Spleen (tissue), 11 donors: Measurements from ENCODE around the gene MYPN. TPM values are rescaled to one million over a fixed set of nuclear protein-coding genes. Genes with fewer than 3 reads are reported as not detected.

ENCODE experiments used
- DNase-seq: peaks from one replicate; pipeline ENCODE4 v3.0.0-alpha.2; 2020
- H3K27ac ChIP-seq, 8 donors: fragments of 200-600 bp; sonication (generic) in 7 of 8; 1 replicate in 4 of 8; 2 replicates in 4 of 8; pipeline versions ENCODE4 v1.5.0 to v1.8.0; 2016 to 2021; ENCODE audit warnings: inconsistent platforms in 4 of 8, mild to moderate bottlenecking in 4 of 8, moderate library complexity in 1 of 8
- H3K27me3 ChIP-seq, 7 donors: fragments of 200-600 bp; sonication (generic) in 6 of 7; replicated peaks in 1 of 7; 1 replicate in 4 of 7; 2 replicates in 3 of 7; pipeline versions ENCODE4 v1.5.0 to v1.8.0; 2016 to 2021; ENCODE audit warnings: inconsistent platforms in 3 of 7, mild to moderate bottlenecking in 1 of 7
- H3K36me3 ChIP-seq, 6 donors: fragments of 200-600 bp; sonication (generic) in 5 of 6; 1 replicate in 4 of 6; 2 replicates in 2 of 6; pipeline versions ENCODE4 v1.5.0 to v1.8.0; 2016 to 2021; ENCODE audit warnings: inconsistent platforms in 2 of 6
- H3K4me1 ChIP-seq, 6 donors: fragments of 200-600 bp; sonication (generic) in 5 of 6; 1 replicate in 3 of 6; 2 replicates in 3 of 6; pipeline versions ENCODE4 v1.5.0 to v1.8.0; 2016 to 2021; ENCODE audit warnings: inconsistent platforms in 3 of 6
- H3K4me3 ChIP-seq, 8 donors: fragments of 200-600 bp; sonication (generic) in 7 of 8; 1 replicate in 4 of 8; 2 replicates in 4 of 8; pipeline versions ENCODE4 v1.5.0 to v1.8.0; 2016 to 2021; ENCODE audit warnings: inconsistent platforms in 4 of 8, mild to moderate bottlenecking in 4 of 8, moderate library complexity in 2 of 8
- H3K9me3 ChIP-seq, 8 donors: fragments of 200-600 bp; sonication (generic) in 7 of 8; 1 replicate in 4 of 8; 2 replicates in 4 of 8; pipeline versions ENCODE4 v1.5.0 to v1.8.0; 2016 to 2021; ENCODE audit warnings: inconsistent platforms in 4 of 8
- POLR2A ChIP-seq, 3 donors: fragments of 450-650 bp; IDR thresholded peaks; one replicate each; pipeline ENCODE4 v1.5.1; 2017; ENCODE audit warnings: antibody characterized with exemption in 3 of 3, mild to moderate bottlenecking in 1 of 3
- POLR2AphosphoS5 ChIP-seq, 3 donors: sonication (generic); formaldehyde crosslinking; IDR thresholded peaks; one replicate each; pipeline ENCODE4 v1.5.1; 2017; ENCODE audit warnings: antibody characterized with exemption in 3 of 3
- WGBS, 5 donors: extraction: QIAGEN DNeasy Blood & Tissue Kit in 3 of 5; methylation state at CpG; one replicate each; pipeline versions ENCODE4 v1.1.5 to v1.1.7; 2013 to 2018; 5-methylcytosine and 5-hydroxymethylcytosine counted together
- intact Hi-C: fragments of 100-400 bp; cut with DNase I; formaldehyde crosslinking; loops from one replicate; pipeline ENCODE4 v1.15.0; 2023; ENCODE audit warnings: low total_unique reads
- polyA plus RNA-seq, 3 donors: library from polyadenylated mRNA; stranded (reverse); fragments of 200-250 nt; gene quantifications; one replicate each; pipeline ENCODE4 v1.2.1, GENCODE V29; 2013
- total RNA-seq, 7 donors: library from RNA; depleted of rRNA in 3 of 7; stranded (reverse); fragments of >200 nt in 3 of 7; fragmentation: NEBNext Ultra II Directional in 4 of 7; extraction: Animal tissue kit (Norgen Biotek cat#: 25700) in 4 of 7; gene quantifications; one replicate each; pipeline versions ENCODE4 v1.1.0 to v1.2.1, GENCODE V29; 2016 to 2021
- TF ChIP-seq, protein P1 (sequence below), 11 experiments: fragments of 200-600 bp in 7 of 11; fragments of 450-650 bp in 4 of 11; sonication (generic) in 4 of 11; IDR thresholded peaks in 8 of 11; conservative IDR thresholded peaks in 3 of 11; 1 replicate in 7 of 11; 2 replicates in 4 of 11; pipeline versions ENCODE4 v1.4.0 to v1.8.0; 2016 to 2021; ENCODE audit warnings: antibody characterized with exemption in 11 of 11, inconsistent platforms in 4 of 11, mild to moderate bottlenecking in 1 of 11
- donor health status: healthy with polysubstance abuse.
- donor health status: DM: no; HTN: no; CAD: no; lungs with moderate emphysema.
- donor health status: DM: no; HTN: no; CAD: no.
- donor health status: Bipolar disorder and iron deficiency.
- donor health status: healthy.
- donor health status: DM: no; HTN: no; CAD: no.
- donor health status: DM: yes; HTN: yes; CAD: no.

The MYPN gene
- total and polyA plus RNA-seq, 10 donors = 0.03 to 0.94 (median 0.06) TPM; not detected in 5

DNA sequence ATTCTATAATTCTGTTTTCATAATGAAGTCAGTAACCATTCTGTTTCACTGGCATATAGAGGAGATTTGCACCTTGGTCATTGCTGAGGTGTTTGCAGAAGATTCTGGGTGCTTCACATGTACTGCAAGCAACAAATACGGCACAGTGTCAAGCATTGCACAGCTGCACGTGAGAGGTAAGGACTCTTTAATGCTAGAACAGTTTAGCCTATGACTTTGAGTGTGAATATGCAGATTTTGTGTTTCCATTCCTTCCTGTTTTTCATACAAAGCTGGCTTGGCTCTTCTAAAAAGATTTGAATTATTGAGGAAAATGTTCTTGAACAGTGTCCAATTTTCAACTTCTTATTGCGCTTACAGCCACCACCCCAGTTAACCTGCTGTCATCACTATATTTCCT, 56.4 kb downstream of the MYPN start:
- intact Hi-C loops = no loop called here
- DNase-seq = no peak
- 19 to 34% (median 27%) methylated on average over 3 of the region's 3 CpGs for WGBS, 5 donors
- peaks cover 0 to 5% (median 0%) of the 10 kb centered on the region in 6 donors for H3K4me1 ChIP-seq
- TF ChIP-seq POLR2AphosphoS5 (IDR thresholded peaks at IDR 0.05) = no peak
- no peak overlapping the region for H3K4me3 ChIP-seq
- H3K27me3 ChIP-seq = no peaks in the 10 kb centered on the region
- no peaks in the 10 kb centered on the region for H3K36me3 ChIP-seq
- no peaks in the 10 kb centered on the region for H3K9me3 ChIP-seq
- no peak overlapping the region for H3K27ac ChIP-seq

DNA sequence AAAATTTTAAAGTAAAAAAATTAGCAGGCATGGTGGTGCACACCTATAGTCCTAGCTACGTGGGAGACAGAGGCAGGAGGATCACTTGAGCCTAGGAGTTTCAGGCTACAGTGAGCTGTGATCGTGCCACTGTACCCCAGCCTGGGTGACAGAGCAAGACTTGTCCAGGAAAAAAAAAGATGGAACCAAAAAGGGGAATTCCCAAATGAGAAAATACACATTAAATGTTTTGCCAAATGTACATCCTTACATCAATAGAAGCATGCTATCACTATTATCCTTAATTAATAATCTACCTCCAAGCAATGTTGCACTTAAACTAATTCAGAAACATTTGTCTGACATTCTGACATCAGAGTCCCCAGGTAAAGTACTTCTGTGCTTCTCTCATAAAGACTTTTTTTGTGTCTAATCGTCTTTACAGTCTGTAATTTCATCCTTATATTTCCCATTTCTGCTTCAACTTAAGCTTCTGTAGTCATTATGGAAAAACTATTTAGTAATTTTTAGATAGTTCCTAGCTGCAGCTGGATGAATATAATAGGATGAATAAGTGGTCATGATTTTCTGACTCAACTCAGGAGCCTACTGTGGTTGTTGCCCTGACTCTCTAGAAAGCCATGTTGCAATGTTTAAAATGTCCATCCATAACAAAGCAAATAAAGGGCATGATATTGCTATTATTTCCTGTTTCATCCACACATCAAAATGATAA, 57.7 kb downstream of the MYPN start:
- peaks cover 0 to 5% (median 0%) of the 10 kb centered on the region in 6 donors for H3K4me1 ChIP-seq
- intact Hi-C loops = no loop called here
- H3K36me3 ChIP-seq = no peaks in the 10 kb centered on the region
- H3K27me3 ChIP-seq = no peaks in the 10 kb centered on the region
- no peak for TF ChIP-seq POLR2AphosphoS5 (IDR thresholded peaks at IDR 0.05)
- TF ChIP-seq, protein P1, sequence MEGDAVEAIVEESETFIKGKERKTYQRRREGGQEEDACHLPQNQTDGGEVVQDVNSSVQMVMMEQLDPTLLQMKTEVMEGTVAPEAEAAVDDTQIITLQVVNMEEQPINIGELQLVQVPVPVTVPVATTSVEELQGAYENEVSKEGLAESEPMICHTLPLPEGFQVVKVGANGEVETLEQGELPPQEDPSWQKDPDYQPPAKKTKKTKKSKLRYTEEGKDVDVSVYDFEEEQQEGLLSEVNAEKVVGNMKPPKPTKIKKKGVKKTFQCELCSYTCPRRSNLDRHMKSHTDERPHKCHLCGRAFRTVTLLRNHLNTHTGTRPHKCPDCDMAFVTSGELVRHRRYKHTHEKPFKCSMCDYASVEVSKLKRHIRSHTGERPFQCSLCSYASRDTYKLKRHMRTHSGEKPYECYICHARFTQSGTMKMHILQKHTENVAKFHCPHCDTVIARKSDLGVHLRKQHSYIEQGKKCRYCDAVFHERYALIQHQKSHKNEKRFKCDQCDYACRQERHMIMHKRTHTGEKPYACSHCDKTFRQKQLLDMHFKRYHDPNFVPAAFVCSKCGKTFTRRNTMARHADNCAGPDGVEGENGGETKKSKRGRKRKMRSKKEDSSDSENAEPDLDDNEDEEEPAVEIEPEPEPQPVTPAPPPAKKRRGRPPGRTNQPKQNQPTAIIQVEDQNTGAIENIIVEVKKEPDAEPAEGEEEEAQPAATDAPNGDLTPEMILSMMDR (IDR thresholded peaks at IDR 0.05 in 8 of 11, conservative IDR thresholded peaks at IDR 0.05 in 3 of 11) = no peak
- no peak for TF ChIP-seq POLR2A (IDR thresholded peaks at IDR 0.05)
- H3K9me3 ChIP-seq = no peaks in the 10 kb centered on the region
- DNase-seq = no peak
- WGBS, 5 donors = 69 to 89% (median 85%) methylated on average over 3 of the region's 3 CpGs
- H3K27ac ChIP-seq = no peak overlapping the region
- no peak overlapping the region for H3K4me3 ChIP-seq

DNA sequence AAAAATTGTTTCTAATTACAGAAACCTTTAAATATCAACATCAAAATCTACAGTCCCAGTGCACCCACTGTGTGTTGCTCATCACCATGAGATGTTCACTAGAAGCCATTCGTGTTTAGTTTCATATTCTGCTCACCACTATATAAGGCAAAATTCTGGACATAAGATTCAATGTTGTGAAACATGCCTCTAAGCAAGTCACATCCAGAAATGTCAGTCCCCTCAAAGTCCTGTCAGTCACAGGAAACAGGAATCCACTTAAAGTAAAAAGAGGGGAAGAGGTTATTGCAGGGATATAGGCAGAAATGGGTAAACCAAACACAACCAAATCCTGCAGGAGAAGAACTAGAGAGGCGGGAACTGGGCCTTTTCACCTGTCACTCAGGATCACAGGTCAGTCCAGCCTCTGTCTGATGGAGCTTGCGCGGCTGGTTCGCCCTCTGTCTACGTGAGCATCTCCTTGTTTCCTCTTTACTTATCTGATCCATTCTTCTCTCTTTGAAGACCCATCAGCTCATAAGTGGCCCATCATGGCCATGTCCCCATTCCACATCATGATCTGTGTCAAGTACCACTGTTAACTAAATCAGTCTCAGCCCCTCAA, 58.4 kb downstream of the MYPN start:
- 87 to 97% (median 95%) methylated on average over 6 of the region's 6 CpGs for WGBS, 5 donors
- intact Hi-C loops = no loop called here
- peaks cover 0 to 5% (median 0%) of the 10 kb centered on the region in 6 donors for H3K4me1 ChIP-seq
- H3K9me3 ChIP-seq = no peaks in the 10 kb centered on the region
- no peak overlapping the region for H3K4me3 ChIP-seq
- TF ChIP-seq POLR2AphosphoS5 (IDR thresholded peaks at IDR 0.05) = no peak
- TF ChIP-seq, protein P1 (IDR thresholded peaks at IDR 0.05 in 8 of 11, conservative IDR thresholded peaks at IDR 0.05 in 3 of 11) = no peak
- no peak for TF ChIP-seq POLR2A (IDR thresholded peaks at IDR 0.05)
- no peaks in the 10 kb centered on the region for H3K27me3 ChIP-seq
- no peaks in the 10 kb centered on the region for H3K36me3 ChIP-seq
- DNase-seq = no peak
- no peak overlapping the region for H3K27ac ChIP-seq

DNA sequence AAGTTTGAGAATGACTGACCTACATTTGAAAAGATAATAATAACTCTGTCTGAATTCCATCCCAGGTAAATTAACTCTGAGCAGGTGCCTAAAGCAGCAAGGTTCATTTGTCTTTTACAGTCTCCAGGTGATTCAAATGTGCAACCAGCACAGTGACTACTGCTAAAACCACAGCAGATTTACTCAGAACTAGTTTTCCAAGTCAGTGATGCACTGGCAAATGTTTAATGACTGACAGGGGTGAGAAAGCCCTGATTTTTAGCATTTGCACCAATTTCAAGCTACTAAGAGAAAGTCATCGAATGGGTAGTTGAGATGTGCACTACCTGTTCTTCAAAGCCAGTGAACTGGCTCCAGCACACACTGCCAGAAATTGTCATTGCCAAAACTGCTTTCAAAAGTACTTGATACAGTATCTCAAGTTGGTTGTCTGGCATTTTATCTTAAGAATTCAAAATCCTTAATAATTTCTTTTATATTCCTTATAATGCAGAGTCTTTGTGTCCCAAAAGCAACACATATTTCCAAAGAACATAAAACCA, 62.3 kb downstream of the MYPN start:
- Histone ChIP-seq H3K4me1 (no peaks in the 10 kb centered on the region), H3K9me3 (no peaks in the 10 kb centered on the region), H3K27me3 (no peaks in the 10 kb centered on the region), H3K4me3 (no peak overlapping the region), H3K36me3 (no peaks in the 10 kb centered on the region), H3K27ac (no peak overlapping the region)
- intact Hi-C loops = no loop called here
- WGBS, 5 donors = 79 to 96% (median 92%) methylated on average over 1 of the region's 1 CpG
- DNase-seq = no peak
- TF ChIP-seq, protein P1 (IDR thresholded peaks at IDR 0.05 in 8 of 11, conservative IDR thresholded peaks at IDR 0.05 in 3 of 11) = no peak
- TF ChIP-seq POLR2A (IDR thresholded peaks at IDR 0.05) (no peak), POLR2AphosphoS5 (IDR thresholded peaks at IDR 0.05) (no peak)
